Superior temporal gyrus (tissue), 1 donor: ENCODE results near the gene THAP9.

Experiments
- DNase-seq: peaks from one replicate; pipeline ENCODE4 v3.0.0-alpha.2; 2016; ENCODE audit errors: extremely low spot score

Gene THAP9

DNA sequence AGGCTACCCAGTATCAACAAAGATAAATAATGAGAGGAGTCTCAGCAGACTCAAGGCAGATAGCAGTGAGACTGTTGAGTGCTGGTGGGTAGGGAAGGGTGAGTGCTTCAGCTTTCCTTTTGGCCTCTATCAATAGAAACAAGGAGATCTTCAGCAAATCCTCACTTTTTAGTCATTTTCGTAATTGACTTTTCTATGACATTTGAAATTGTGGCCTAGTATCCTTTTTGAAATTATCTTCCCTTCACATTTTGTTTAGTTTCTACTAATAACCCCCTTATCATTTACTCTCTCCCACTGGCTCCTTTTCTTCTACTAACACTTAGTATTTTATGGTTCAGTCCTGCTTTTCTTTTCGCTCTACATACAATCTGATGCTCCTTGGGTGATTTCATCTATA is 65.2 kb downstream of the THAP9 start:
- no peak for DNase-seq

DNA sequence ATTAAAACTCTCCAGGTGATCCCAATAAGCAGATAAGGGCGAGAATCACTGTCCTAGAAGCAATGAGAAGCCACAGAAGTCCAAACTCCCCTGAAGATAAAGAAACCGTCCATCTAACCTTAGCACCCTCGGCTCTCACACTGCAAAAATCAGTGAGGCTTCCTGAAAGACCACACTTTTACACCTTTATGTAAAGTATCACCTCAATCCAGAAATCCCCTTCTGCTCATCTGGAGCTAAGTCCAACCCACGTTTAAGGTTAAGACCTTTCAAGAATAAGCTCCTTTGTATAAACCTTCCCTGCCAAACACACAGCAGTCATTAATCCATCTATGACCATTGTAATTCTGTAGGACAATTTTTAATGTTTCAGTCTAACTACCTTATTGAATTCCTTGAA is 68.4 kb downstream of the THAP9 start:
- DNase-seq = no peak

DNA sequence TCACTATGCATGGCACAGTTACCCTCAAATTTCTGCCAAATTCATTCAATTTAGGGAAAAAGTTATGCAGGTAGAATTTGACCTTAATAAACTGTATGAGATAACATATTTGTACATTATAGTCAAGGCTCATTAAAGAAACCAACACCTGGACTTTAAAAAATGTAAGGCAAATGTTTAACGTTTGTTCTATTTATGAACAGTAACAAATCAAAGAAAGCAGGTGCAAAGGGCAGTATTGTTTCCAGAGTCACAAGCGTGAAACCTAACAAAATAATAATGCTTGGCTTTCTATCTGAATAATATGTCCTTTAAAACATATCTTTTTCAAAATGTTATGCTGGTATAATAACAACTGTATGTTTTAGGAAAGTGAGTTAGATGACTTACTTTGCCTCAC is 68.9 kb downstream of the THAP9 start:
- no peak for DNase-seq
